NT2/D1 (cell line): ENCODE measurements around the gene CD180.

ENCODE experiments used
- SUZ12 ChIP-seq: IDR thresholded peaks from 2 replicates; pipeline ENCODE4 v1.6.1; 2011; ENCODE audit not compliant: insufficient read length, insufficient read depth; ENCODE audit errors: extremely low read depth
- ZNF274 ChIP-seq: IDR thresholded peaks from 2 replicates; pipeline ENCODE4 v1.6.1; 2011; ENCODE audit warnings: mild to moderate bottlenecking, low read depth, low read length

- no peak for TF ChIP-seq SUZ12
- no peak for TF ChIP-seq ZNF274
Observed at GRCh38 chr5:67214036-67214435, 17.4 kb upstream of the CD180 start.
